ENCODE data around the gene NHSL1. TPM values are rescaled to one million over a fixed set of nuclear protein-coding genes. Genes with fewer than 3 reads are reported as not detected.

The NHSL1 gene
- total and polyA plus RNA-seq, 2 of the 8 experiments (the other 6 are each of a cell fraction or from before 2014, with no cell fraction given): 7.2 to 32.4 TPM

DNA sequence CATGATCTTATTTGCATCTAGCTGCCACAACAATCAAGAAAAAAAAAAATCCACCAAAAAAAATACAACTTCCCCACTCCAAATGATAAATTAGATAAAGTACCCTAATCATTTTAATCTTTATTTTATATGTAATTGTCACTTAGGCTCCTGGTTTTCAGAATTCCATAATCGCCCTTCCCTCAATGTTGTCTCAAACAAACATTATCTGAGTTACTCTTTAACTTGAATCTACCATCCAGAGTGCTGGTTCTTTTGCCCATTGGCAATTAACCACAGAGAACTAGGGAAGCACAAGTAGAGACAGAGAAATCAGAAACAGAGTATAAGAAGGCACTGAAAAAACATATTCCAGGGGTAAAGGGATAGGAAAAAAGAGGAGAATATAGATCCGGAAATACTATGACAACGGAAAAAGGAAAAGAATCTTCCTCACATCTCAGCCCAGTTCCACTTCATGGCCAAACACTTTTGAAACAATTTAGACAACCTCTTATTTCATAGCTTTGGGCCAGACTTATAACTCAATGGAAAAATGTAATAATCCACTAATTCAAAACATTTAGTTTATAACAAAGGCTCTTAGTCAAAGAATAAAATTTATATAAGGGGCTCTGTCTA, 861 bp upstream of the NHSL1 start:
- H3K4me3 ChIP-seq (ENCODE audit: extremely low read depth in 1 of 4, insufficient read depth in 2 of 4, low read depth in 3 of 4, low read length in 4 of 4): peak overlapping the region in 2 of 4 experiments; percentile 60; a peak in 3 of 8 replicates
- POLR2A ChIA-PET (ENCODE audit: partially characterized antibody): interaction anchor here (0.6 to 3.3 kb wide), 11 partner anchors 8 to 394 kb away, joined by 3 to 20 read pairs (median 4); no protein-coding TSS in a partner anchor
- TF ChIP-seq, protein P1, sequence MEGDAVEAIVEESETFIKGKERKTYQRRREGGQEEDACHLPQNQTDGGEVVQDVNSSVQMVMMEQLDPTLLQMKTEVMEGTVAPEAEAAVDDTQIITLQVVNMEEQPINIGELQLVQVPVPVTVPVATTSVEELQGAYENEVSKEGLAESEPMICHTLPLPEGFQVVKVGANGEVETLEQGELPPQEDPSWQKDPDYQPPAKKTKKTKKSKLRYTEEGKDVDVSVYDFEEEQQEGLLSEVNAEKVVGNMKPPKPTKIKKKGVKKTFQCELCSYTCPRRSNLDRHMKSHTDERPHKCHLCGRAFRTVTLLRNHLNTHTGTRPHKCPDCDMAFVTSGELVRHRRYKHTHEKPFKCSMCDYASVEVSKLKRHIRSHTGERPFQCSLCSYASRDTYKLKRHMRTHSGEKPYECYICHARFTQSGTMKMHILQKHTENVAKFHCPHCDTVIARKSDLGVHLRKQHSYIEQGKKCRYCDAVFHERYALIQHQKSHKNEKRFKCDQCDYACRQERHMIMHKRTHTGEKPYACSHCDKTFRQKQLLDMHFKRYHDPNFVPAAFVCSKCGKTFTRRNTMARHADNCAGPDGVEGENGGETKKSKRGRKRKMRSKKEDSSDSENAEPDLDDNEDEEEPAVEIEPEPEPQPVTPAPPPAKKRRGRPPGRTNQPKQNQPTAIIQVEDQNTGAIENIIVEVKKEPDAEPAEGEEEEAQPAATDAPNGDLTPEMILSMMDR (IDR thresholded peaks at IDR 0.05; ENCODE audit: control extremely low read depth in 1 of 3, insufficient read depth in 1 of 3, low read depth in 1 of 3, low read length in 3 of 3): no peak
- TF ChIP-seq YY1 (IDR thresholded peaks at IDR 0.05; ENCODE audit: low read depth, low read length) (no peak), RFX5 (IDR thresholded peaks at IDR 0.05; ENCODE audit: borderline replicate concordance, low read depth, low read length) (no peak), SAP30 (IDR thresholded peaks at IDR 0.05; ENCODE audit: insufficient read depth, insufficient replicate concordance, low read length) (no peak), SP4 (IDR thresholded peaks at IDR 0.05; ENCODE audit: low read length) (no peak), RAD21 (IDR thresholded peaks at IDR 0.05 in 1 of 2, conservative IDR thresholded peaks at IDR 0.05 in 1 of 2; ENCODE audit: low read depth in 2 of 2, low read length in 2 of 2) (no peak), CHD2 (IDR thresholded peaks at IDR 0.05; ENCODE audit: low read length) (no peak), FOSL1 (IDR thresholded peaks at IDR 0.05; ENCODE audit: insufficient read depth, low read depth, low read length) (no peak), TBP (IDR thresholded peaks at IDR 0.05; ENCODE audit: low read depth, low read length) (peak; percentile 80), TEAD4 (IDR thresholded peaks at IDR 0.05; ENCODE audit: low read depth, low read length) (no peak)

More for the DNA sequence above, 861 bp upstream of the NHSL1 start:
- Histone ChIP-seq H3K36me3 (ENCODE audit: control insufficient read depth in 2 of 4, insufficient read depth in 4 of 4, low read length in 3 of 4) (peaks cover 0 to 10% (median 0%) of the 10 kb centered on the region in 4 experiments; a peak in 3 of 8 replicates), H2AFZ (ENCODE audit: low read length) (no peak overlapping the region), H3K23ac (ENCODE audit: insufficient read length) (no peak overlapping the region), H3K4me1 (replicated peaks in 1 of 4; ENCODE audit: control insufficient read depth in 3 of 4, insufficient read depth in 4 of 4, low read length in 3 of 4) (peaks cover 5 to 25% (median 18%) of the 10 kb centered on the region in 4 experiments), H2BK12ac (ENCODE audit: low read depth, low read length) (no peak overlapping the region), H2BK15ac (ENCODE audit: low read length) (no peak overlapping the region), H3K14ac (ENCODE audit: insufficient read length) (no peak overlapping the region), H2AK5ac (ENCODE audit: low read depth, low read length) (no peak overlapping the region), H3K9me3 (ENCODE audit: insufficient read depth in 2 of 2, low read depth in 1 of 2, low read length in 1 of 2) (no peaks in the 10 kb centered on the region), H3K56ac (replicated peaks; ENCODE audit: insufficient read length, low read depth, low read length) (no peak overlapping the region), H4K20me1 (replicated peaks in 1 of 2; ENCODE audit: control insufficient read depth in 1 of 2, insufficient read depth in 2 of 2, low read length in 2 of 2) (no peaks in the 10 kb centered on the region), H2BK20ac (ENCODE audit: low read length) (no peak overlapping the region), H3K4me2 (ENCODE audit: insufficient read depth in 1 of 2, low read depth in 2 of 2, low read length in 2 of 2) (peak overlapping the region; percentile 73 to 84), H3K79me1 (ENCODE audit: low read depth, low read length) (no peaks in the 10 kb centered on the region; the same call in 1 of the 2 replicates), H3K9ac (replicated peaks in 1 of 4; ENCODE audit: extremely low read depth in 1 of 4, low read depth in 3 of 4, low read length in 3 of 4) (no peak overlapping the region; a peak in 1 of 7 replicates), H4K91ac (replicated peaks; ENCODE audit: insufficient read length, low read length) (no peak overlapping the region), H3K27me3 (replicated peaks in 1 of 4; ENCODE audit: control insufficient read depth in 3 of 4, extremely low read depth in 1 of 4, insufficient read depth in 3 of 4, low read length in 3 of 4) (no peaks in the 10 kb centered on the region), H3K23me2 (ENCODE audit: low read depth, low read length) (peaks cover 6% of the 10 kb centered on the region), H3K4ac (replicated peaks; ENCODE audit: insufficient read length, low read depth, low read length) (no peak overlapping the region), H3K18ac (ENCODE audit: extremely low read depth, low read length) (no peak overlapping the region), H2BK120ac (replicated peaks; ENCODE audit: low read depth, low read length) (no peak overlapping the region), H4K8ac (ENCODE audit: extremely low read depth, insufficient read depth, low read length) (no peak overlapping the region), H3K79me2 (ENCODE audit: control insufficient read depth in 1 of 2, insufficient read depth in 2 of 2, low read length in 2 of 2) (peaks cover 0 to 31% of the 10 kb centered on the region in 2 experiments; a peak in 3 of 4 replicates), H4K5ac (ENCODE audit: insufficient read length, low read depth, low read length) (no peak overlapping the region), H3K27ac (ENCODE audit: low read depth, low read length) (0 out of 2 replicates have a peak overlapping the region, but pooled peaks have one; percentile 23), H2BK5ac (ENCODE audit: low read depth, low read length) (no peak overlapping the region)
- CTCF ChIA-PET (ENCODE audit: partially characterized antibody): interaction anchor here (0.9 to 13.8 kb wide), 5 partner anchors 9 to 86 kb away, joined by 3 to 192 read pairs (median 11); no protein-coding TSS in a partner anchor
- FAIRE-seq: peak; percentile 45
- DNase-seq (ENCODE audit: low read depth in 1 of 2, low spot score in 2 of 2): no peak
- 71% methylated on average over 3 of the region's 3 CpGs; no CpG with 5 or more reads in 1 of the 2 experiments for WGBS, 2 experiments (ENCODE audit: extremely low coverage in 1 of 2, insufficient coverage in 1 of 2, insufficient read length in 1 of 2, insufficient replicate concordance in 2 of 2, low coverage in 1 of 2, low lambda C conversion rate in 2 of 2, missing lambda C conversion rate in 1 of 2)
